GM18499 (cell line): ENCODE data around the gene CRYBB1.

Experiments
- ATAC-seq: cut with Tn5 transposase; IDR thresholded peaks from one replicate; pipeline ENCODE4 v1.9.1; 2021; ENCODE audit warnings: moderate number of reproducible peaks; ENCODE audit not compliant: insufficient read depth, unreplicated experiment

Gene CRYBB1

DNA sequence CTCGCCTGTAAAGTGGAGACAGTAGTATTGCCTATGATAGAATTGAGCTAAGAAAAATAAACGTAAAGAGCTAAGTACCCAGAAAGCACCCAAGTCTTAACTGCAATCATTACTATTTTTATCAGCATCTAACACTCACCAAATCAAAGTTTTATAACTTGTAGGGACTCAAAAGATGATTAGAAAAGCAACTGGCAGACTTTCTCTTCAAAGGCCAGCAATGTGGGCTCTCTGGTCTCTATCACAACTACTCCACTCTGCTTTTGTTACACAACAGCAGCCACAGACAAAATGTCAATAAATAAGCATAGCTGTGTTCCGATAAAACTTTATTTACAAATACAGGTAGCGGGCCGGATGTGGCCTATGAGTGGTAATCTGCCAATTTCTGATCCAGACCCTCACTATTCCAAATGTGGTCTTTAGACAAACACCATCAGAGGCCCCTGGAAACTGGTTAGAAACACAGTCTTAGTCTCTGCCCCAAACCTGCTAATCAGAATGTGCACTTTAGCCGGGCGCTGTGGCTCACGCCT is 36.1 kb downstream of the CRYBB1 start:
- ATAC-seq: no peak

DNA sequence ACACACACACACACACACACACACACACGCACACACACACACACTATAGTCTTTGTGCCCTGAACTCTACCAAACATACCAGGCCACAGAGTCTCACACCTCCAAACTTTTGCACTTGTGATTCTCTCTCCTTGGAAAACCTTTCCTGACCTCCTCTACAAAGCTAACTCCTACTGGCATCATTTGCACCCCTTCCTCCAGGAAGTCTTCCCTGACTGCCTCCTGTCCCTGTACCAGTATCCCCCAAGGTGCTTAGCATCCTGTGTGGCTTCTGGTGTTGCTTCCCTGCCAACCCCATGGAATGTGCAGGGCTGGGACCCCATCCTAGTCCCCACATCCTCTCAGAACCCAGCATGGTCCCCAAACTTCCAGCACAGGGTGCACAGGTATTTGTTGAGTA is 36.8 kb downstream of the CRYBB1 start:
- no peak for ATAC-seq

DNA sequence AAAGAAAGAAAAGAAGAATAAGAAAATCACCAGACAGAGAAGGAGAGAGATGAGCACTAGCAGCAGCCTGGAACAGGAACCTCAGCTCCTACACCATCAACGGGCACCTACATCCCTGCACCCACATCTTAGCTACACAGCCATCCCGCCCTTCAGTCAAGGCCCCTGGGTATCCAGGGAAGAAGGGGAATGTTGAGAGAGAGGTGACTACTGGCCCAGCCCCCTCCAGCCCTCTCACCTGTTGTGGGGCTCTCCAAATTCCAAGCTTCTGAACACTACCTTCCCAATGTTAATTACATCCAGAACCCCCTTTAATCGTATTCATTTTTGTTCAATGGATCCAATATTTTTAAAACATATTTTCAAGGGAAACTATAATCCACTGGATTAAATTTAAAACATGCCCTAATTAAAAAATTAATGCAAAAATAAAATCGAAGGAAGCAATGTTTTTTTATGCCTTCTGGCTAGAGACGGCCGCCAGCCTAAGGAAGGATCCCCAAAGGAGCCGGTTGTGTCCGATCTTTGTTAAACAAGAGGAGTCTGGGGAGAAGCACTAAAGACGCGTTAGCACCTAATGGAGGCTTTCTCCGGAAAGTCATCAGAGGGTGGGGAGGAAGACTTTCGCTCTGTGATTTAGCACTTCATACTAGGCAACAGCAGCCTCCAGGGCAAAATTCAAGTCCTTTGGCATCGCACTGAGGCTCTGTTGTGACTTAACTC is 37.4 kb downstream of the CRYBB1 start:
- ATAC-seq: no peak

DNA sequence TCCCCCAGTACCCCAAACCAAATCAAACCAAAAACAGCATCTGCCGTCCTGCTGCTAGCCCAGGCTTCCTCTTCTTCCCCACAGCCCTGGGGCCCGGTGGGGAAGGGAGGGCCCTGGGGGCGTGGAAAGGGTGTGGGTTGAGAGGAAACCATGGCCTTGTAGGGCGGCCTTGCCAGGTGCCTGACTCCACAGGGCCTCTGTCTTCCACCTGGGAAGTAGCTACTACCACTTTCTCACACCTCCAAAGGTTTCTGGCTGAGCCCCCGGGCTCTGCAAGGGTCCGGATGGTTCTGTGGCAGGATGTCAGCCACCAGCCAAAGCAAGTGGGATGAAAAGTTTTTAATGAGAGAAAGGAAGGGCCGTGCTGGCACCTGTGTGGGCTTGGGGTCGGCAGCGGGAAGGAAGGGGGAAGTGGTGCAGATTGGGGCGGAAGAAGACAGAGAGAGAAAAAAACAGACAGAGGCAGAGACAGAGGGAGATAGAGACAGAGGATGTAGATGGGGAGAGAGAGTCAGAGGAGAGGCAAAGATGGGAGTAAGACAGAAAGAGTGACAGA is 38.4 kb downstream of the CRYBB1 start:
- ATAC-seq: no peak

DNA sequence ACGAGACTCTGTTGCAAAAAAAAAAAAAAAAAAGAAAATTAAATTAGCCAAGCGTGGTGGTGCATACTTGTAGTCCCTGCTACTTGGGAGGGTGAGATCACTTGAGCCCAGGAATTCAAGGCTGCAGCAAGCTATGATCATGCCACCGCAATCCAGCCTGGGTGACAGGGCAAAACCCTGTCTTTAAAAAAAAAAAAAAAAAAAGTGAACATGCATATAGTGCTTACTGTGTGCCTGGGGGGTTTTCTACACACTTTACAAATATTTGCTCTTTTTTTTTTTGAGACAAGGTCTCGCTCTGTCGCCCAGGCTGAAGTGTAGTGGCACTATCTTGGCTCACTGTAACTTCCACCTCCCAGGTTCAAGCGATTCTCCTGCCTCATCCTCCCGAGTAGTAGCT is 40.7 kb downstream of the CRYBB1 start:
- ATAC-seq: no peak

DNA sequence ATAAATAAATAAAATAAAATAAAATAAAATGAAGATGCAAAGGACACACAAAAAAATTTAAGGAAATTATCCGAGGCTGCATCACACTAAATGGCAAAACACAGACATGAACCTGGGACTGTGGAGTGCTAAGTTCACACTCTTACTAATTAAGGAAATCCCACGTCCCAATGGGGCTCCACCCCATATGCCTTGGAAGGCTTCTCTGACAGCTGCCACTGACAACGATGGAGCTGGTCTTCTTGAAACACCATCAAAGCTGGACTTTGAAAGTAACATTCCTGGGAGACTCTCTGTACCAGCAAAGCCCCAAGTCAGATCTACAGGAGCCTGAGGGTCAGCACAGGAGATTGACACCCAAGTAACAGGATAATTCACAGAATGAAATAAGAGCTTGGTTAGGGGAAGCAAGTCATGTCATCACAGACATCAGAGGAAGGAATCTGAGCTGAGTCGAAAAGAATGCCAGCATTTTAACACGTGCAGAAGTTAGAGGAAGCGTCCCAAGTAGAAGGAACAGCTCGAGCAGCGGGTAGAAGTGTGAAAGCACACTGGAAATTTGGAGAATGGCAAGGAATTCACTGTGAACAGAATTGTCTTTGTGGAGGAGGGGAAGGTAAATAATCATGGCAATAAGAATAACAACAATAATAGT is 41.7 kb downstream of the CRYBB1 start:
- no peak for ATAC-seq

DNA sequence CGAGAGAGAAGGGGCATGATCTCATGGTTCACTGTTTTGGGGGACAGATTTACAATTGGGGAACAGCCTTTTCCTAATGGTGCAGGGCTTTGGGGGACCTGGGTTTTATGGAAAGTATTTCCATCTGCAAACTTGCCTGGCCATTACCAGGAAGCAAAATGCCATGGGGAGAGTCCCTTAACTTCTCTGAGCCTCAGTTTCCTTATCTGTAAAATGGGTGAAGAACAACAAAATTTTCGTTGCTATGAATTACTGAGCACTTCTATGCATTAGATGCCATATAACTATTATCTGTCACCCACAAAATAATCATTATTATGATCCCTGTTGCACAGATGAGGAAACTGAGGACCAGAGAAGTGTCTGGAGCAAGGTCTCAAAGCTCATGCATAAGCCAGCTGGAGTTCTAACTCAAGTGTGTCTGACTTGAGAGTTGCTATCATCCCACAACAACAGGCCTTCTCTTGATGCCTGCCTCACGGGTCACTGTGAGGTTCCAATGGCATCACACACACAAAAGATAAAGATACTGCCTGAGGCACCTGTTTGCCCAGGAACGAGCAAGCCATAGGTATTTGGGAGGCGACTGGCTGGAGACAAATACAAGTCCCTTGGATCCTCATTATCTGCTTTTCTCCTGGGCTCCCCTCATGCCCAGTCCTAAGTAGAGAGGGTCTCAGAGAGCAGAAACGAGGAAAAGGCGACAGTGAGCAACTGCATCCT is 43.7 kb downstream of the CRYBB1 start:
- no peak for ATAC-seq

DNA sequence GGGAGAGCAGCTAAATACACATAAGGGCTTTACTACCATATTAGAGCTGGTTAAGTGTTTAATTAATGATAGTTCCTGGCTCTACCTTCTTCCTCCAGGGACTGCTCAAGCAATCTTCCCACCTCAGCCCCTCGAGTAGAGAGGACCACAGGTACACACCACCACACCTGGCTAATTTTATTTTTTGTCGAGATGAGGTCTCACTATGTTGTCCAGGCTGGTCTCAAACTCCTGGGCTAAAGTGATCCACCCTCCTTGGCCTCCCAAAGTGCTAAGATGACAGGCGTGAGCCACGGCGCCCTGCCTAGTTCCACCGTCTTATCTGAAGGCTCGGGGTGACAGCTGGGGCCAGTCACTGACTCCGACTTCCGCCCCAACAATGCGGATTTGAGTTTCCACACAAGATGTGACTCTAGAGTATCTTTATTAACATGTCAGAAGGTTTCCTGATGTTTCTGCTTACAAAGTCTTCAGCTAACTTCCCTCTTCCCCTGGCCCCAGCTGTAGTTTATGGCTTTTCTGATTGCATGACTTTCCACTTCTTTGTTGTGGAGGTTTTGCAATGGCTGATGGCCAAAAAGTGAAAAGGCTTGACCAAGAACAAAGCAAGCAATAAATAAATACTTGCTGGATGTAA is 44.7 kb downstream of the CRYBB1 start:
- ATAC-seq: no peak

DNA sequence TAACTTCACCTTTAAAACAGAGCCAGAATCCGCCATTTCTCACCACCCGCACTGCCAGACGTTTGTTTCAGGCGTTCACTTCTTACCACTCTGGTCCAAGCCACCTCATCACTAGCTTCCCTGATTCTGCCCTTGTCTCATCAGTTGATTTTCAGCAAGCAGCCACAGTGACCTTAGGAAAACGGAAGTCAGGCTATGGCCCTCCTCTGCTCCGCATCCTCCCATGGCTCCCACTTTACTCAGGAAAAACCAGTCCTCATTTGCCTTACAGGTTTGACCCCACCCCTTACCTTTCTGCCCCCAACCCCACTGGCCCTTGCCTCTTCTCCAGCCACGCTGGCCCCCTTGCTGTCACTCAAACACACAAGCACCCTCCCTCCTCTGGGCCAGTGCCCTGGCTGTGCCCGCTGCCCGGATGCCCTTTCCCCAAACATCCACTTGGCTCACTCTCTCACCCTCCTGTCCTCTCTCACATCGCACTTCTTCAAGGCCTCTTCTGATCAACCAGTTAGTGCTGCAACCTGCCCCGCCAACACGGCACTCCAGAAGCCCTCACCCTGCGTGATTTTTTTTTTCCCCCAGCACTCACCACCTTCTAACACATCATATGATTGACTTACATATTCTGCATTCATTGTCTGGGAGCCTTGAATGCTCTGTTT is 46.8 kb downstream of the CRYBB1 start:
- no peak for ATAC-seq

DNA sequence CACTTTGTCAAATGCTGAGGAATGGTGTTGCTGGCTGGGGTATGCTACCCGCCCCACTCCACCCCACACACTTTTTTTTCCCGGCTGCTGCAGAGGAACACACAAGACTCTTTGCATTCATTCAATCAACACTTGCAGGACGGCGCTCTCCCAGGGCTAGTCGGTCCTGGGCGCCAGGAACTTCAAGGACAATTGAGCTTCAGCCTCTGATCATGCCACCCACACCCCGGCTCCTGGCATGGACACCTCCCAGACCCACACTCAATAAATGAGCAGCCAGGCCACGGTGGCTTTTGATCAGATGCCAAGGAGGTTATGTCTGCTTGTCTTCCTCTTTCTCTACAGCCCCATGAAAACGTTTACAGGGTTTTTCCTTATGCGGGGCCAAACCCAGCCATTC is 47.7 kb downstream of the CRYBB1 start:
- ATAC-seq: no peak

DNA sequence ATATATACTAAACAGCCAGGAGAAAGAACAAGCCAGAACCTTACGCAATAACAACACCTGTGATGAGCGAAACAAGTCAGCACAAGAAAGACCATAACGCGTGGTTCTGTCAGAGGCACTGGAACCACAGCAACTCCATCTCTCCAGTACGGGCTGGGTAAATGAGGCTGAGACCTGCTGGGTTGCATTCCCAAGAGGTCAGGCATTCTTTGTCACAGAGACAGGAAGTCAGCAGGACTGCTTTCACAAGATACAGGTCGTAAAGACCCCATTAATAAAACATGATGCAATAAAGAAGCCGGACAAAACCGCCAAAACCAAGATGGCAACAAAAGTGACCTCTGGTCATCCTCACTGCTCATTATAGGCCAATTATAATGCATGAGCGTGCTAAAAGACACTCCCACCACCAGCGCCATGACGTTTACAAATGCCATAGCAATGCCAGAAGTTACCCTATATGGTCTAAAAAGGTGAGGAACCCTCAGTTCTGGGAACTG is 49.6 kb downstream of the CRYBB1 start:
- no peak for ATAC-seq

DNA sequence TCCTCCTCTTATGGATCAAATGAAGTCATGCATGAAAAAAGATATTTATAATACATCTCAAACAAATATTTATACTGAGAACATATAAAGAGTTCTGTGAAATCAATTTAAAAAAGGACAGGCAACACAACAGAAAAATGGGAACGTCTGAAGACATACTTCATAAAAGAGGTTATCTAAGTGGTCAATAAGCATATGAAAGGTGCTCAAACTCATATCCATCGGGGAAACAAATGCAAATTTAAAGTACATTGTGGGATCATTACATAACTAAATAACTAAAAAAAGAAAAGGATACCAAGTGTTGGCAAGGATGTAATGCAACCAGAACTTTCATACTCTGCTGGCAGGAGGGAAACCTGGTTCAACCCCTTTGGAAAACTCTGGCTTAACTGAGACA is 50.2 kb downstream of the CRYBB1 start:
- no peak for ATAC-seq

DNA sequence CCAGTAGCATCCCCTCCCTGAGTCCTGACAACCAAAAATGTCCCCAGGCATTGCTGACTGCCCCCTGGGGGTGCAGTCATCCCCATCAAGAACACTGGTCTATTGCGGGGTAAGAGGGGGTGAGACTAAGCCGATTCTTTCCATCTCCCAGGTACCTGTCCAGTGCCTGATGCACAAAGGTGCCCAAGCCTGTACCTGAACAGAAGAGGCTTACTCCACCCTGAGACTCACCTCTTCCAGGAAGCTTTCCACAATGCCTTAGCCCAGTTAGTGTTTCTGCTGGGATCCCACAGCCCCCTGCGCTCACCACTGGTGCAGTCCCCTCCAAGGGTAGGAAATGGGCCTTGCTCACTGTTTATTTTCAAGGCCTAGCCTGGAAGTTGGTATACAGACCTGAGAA is 50.8 kb downstream of the CRYBB1 start:
- ATAC-seq: no peak

DNA sequence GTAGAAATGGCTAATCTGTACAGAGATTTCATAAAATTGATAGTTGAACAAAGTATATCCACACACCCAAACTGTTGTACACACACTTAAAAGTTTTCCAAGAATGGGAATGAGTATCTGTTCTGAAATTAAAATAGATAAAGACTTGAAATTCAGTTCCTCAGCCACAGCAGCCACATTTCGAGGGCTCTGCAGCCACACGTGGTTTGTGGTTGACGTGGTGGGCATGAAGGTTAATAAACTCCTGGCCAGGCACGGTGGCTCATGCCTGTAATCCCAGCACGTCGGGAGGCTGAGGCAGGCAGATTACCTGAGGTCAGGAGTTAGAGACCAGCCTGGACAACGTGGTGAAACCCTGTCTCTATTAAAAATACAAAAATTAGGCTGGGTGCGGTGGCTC is 51.9 kb downstream of the CRYBB1 start:
- ATAC-seq: no peak

DNA sequence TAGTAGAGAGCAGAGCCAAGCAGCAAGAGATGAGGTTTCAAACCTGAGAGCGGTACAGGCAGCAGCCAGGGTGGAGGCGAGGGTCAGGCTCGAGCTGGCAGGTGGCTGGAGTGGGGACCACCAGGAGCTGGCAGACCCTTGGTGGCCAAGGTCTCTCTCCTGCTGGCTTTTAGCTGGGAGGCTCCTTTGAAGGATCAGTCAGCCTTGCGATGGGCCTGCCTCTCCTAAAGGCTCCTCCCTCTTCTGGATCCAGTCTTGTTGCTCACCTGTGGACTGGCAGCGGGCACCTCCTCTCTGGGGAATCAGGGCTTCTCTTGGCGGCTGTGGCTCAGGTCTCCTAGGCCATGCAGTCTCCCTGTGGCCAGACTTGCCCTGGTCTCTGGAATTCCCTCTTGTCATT is 52.6 kb downstream of the CRYBB1 start:
- no peak for ATAC-seq

DNA sequence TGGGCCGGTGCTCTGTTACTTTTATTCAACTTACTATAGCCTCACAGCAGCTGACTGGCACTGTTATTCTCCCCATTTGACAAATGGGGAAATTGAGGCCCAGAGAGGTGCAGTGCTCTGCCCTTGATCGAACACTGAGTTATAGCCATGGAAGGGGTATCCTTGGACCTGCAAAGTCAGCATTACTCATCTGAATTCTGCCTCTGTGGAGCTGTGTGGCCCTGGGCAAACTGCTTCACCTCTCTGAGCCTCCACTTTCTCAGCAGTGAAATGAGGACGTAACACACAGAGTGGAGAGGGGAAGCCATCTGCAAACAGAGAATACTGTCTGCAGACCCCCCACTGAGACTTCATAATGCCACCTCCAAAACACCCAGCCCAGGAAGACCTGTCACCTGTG is 53.2 kb downstream of the CRYBB1 start:
- no peak for ATAC-seq

DNA sequence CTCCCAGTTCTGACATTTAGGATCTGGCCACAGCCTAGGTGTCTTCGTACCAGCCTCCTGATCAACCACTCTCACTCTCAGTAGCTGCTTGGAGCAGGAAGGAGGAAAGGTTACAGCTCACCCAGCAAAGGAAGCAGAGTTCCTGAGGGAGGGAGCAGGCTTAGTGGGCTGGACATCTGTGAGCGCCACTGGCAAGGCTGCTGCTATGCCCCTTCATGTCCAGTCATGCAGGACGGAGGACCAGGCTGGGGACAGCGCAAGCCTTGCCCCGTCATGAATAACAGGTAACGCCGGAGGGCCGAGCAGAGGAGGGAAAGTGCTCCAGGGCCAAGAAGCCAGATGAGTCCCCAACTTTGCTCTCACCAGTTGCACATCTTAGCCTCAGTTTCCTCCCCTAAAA is 53.6 kb downstream of the CRYBB1 start:
- no peak for ATAC-seq

DNA sequence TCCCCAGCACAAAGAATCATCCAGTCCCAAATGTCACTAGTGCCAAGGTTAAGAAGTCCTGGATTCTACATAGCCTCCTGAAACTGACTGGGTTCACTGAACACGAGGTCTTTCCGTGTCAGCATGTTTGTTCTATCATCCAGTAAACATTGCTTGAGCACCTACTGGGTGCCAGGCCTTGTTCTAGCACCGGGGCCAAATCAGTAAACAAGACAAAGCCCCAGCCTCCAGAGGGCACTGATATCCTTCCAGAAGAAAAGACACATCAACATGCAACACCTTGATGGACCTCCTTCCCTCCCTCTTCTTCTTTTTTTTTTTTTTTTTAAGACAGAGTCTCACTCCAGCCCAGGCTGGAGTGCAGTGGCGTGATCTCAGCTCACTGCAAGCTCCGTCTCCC is 54.8 kb downstream of the CRYBB1 start:
- ATAC-seq: no peak

DNA sequence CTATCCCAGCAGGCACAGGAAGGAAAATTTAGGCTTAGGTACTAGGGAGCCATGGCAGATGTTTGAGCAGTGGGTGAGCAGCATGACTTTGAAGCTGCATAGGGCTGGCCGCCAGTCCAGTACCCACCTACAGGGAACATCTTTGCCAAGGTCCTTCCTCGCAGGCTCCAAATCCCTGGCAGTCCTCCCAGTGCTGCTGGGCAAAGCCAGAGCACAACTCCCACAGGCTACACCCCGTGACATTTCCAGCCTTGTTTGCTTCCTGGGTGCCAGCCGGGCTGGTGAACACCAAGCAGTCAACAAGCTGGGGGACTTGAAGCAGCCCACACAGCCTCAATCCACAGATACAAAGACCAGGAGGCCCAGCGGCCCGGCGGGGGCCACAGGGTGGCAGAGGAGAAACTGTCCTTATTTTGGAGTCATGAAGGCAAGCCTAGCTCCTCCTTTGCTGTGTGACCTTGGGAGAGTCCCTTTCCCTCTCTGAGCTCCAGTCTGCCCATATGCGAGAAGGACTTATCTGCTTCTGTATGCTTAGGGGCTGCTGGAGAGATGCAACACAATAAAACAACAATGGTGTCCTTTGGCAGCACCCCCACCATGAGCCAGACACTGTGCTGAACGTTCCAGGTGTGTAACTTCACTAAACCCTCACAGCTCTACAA is 55.9 kb downstream of the CRYBB1 start:
- no peak for ATAC-seq
